Astrocyte (in vitro differentiated cells and primary cell): Measurements from ENCODE around the gene ZNF346. TPM values are rescaled to one million over a fixed set of nuclear protein-coding genes. Genes with fewer than 3 reads are reported as not detected.

Experiments used
- DNase-seq: peaks from one replicate; pipeline ENCODE4 v3.0.0-alpha.2; 2010; ENCODE audit warnings: low read depth
- FAIRE-seq: peaks from 2 replicates; lab custom pipeline; 2011; peaks lifted over from hg19 to GRCh38; lab: Jason Lieb, UNC
- H2AFZ ChIP-seq: 2 replicates; pipeline ENCODE4 v1.6.0; 2012; ENCODE audit warnings: low read depth, low read length, inconsistent platforms
- H3K27ac ChIP-seq: 2 replicates; pipeline ENCODE4 v1.5.1; 2011; ENCODE audit warnings: low read depth, low read length, inconsistent platforms
- H3K27me3 ChIP-seq: 2 replicates; pipeline ENCODE4 v1.6.0; 2011; ENCODE audit warnings: low read length, inconsistent platforms; ENCODE audit not compliant: insufficient read depth
- H3K36me3 ChIP-seq: 2 replicates; pipeline ENCODE4 v1.5.1; 2011; ENCODE audit warnings: low read length, inconsistent platforms; ENCODE audit not compliant: insufficient read depth
- H3K4me1 ChIP-seq: 2 replicates; pipeline ENCODE4 v1.5.1; 2011; ENCODE audit warnings: low read length, inconsistent platforms; ENCODE audit not compliant: insufficient read depth
- H3K4me2 ChIP-seq: 2 replicates; pipeline ENCODE4 v1.6.0; 2012; ENCODE audit warnings: low read length, inconsistent platforms
- H3K4me3 ChIP-seq: 2 replicates; pipeline ENCODE4 v1.5.1; 2011; ENCODE audit warnings: low read depth, mild to moderate bottlenecking, low read length, inconsistent platforms; ENCODE audit not compliant: insufficient read depth
- H3K79me2 ChIP-seq: 2 replicates; pipeline ENCODE4 v1.6.0; 2012; ENCODE audit warnings: mild to moderate bottlenecking, low read length, inconsistent platforms; ENCODE audit not compliant: insufficient read depth
- H3K9ac ChIP-seq: 2 replicates; pipeline ENCODE4 v1.6.0; 2012; ENCODE audit warnings: mild to moderate bottlenecking, low read length, inconsistent platforms
- H3K9me3 ChIP-seq: 2 replicates; pipeline ENCODE4 v1.5.1; 2012; ENCODE audit warnings: low read depth, mild to moderate bottlenecking, low read length, inconsistent platforms; ENCODE audit not compliant: insufficient read depth
- H4K20me1 ChIP-seq: 2 replicates; pipeline ENCODE4 v1.6.0; 2012; ENCODE audit warnings: low read length, inconsistent platforms; ENCODE audit not compliant: insufficient read depth
- H3K27ac Mint-ChIP-seq: one replicate; pipeline ENCODE4 v1.8.0; 2021; ENCODE audit warnings: mild to moderate bottlenecking, mixed read lengths; ENCODE audit not compliant: unreplicated experiment
- H3K27me3 Mint-ChIP-seq: one replicate; pipeline ENCODE4 v1.8.0; 2021; ENCODE audit warnings: low read depth, mixed read lengths; ENCODE audit not compliant: unreplicated experiment
- H3K36me3 Mint-ChIP-seq: one replicate; pipeline ENCODE4 v1.8.0; 2021; ENCODE audit warnings: low read depth, mixed read lengths; ENCODE audit not compliant: unreplicated experiment
- H3K4me1 Mint-ChIP-seq: one replicate; pipeline ENCODE4 v1.8.0; 2021; ENCODE audit warnings: low read depth, mixed read lengths; ENCODE audit not compliant: unreplicated experiment
- H3K4me3 Mint-ChIP-seq: one replicate; pipeline ENCODE4 v1.8.0; 2021; ENCODE audit warnings: mild to moderate bottlenecking, moderate library complexity, mixed read lengths; ENCODE audit not compliant: unreplicated experiment
- H3K9me3 Mint-ChIP-seq: one replicate; pipeline ENCODE4 v1.8.0; 2021; ENCODE audit warnings: mild to moderate bottlenecking, mixed read lengths; ENCODE audit not compliant: unreplicated experiment
- CTCF ChIP-seq: IDR thresholded peaks from 2 replicates; pipeline ENCODE4 v1.5.1; 2011; ENCODE audit warnings: low read depth, mild to moderate bottlenecking, inconsistent platforms, low read length, moderate library complexity; ENCODE audit not compliant: insufficient read depth
- EZH2 ChIP-seq: IDR thresholded peaks from 2 replicates; pipeline ENCODE4 v1.6.1; 2012; ENCODE audit warnings: mild to moderate bottlenecking, low read length, inconsistent platforms; ENCODE audit not compliant: insufficient read depth
- total RNA-seq: library from RNA; stranded (reverse); gene quantifications from 2 replicates; pipeline ENCODE4 v1.2.1, GENCODE V29; 2021

The ZNF346 gene
- total RNA-seq, 1 donor from 2014 or later, result 13.8 TPM

GRCh38 chr5:177089825-177090641, 67.5 kb downstream of the ZNF346 start:
- no peak overlapping the region for H3K4me2 ChIP-seq
- H3K9me3 ChIP-seq, result no peaks in the 10 kb centered on the region
- H3K4me3 ChIP-seq, result no peak overlapping the region
- H3K36me3 Mint-ChIP-seq, result peaks cover 3% of the 10 kb centered on the region
- H3K27me3 ChIP-seq, result peaks cover 4% of the 10 kb centered on the region
- H4K20me1 ChIP-seq, result no peaks in the 10 kb centered on the region
- H2AFZ ChIP-seq, result no peak overlapping the region
- no peak for TF ChIP-seq CTCF
- TF ChIP-seq EZH2, result no peak
- no peak overlapping the region for H3K27ac Mint-ChIP-seq
- no peak overlapping the region for H3K27ac ChIP-seq
- FAIRE-seq (no peak), DNase-seq (no peak)
- no peaks in the 10 kb centered on the region for H3K79me2 ChIP-seq
- H3K9me3 Mint-ChIP-seq, result peaks cover 1% of the 10 kb centered on the region
- H3K4me1 Mint-ChIP-seq, result peaks cover 5% of the 10 kb centered on the region
- H3K4me1 ChIP-seq, result peaks cover 5% of the 10 kb centered on the region
- H3K36me3 ChIP-seq, result no peaks in the 10 kb centered on the region
- H3K9ac ChIP-seq, result no peak overlapping the region
- H3K4me3 Mint-ChIP-seq, result no peak overlapping the region
- H3K27me3 Mint-ChIP-seq, result peaks cover 24% of the 10 kb centered on the region

GRCh38 chr5:177090813-177091212, 68.3 kb downstream of the ZNF346 start:
- TF ChIP-seq EZH2 (no peak), CTCF (no peak)
- Histone ChIP-seq H3K9ac (no peak overlapping the region), H3K79me2 (no peaks in the 10 kb centered on the region), H3K36me3 (no peaks in the 10 kb centered on the region), H3K27ac (no peak overlapping the region), H3K4me2 (no peak overlapping the region), H3K9me3 (no peaks in the 10 kb centered on the region), H3K4me1 (peaks cover 5% of the 10 kb centered on the region), H2AFZ (no peak overlapping the region), H3K4me3 (no peak overlapping the region), H3K27me3 (no peaks in the 10 kb centered on the region), H4K20me1 (no peaks in the 10 kb centered on the region)
- Mint-ChIP-seq H3K4me1 (peaks cover 5% of the 10 kb centered on the region), H3K36me3 (peaks cover 3% of the 10 kb centered on the region), H3K9me3 (peaks cover 1% of the 10 kb centered on the region), H3K27ac (no peak overlapping the region), H3K4me3 (no peak overlapping the region), H3K27me3 (peaks cover 23% of the 10 kb centered on the region)
- DNase-seq, result no peak
- no peak for FAIRE-seq

GRCh38 chr5:177091232-177091631, 68.7 kb downstream of the ZNF346 start:
- Histone ChIP-seq H4K20me1 (no peaks in the 10 kb centered on the region), H3K79me2 (no peaks in the 10 kb centered on the region), H3K36me3 (no peaks in the 10 kb centered on the region), H3K4me2 (no peak overlapping the region), H3K9me3 (no peaks in the 10 kb centered on the region), H3K27me3 (no peaks in the 10 kb centered on the region), H3K4me3 (no peak overlapping the region), H3K9ac (no peak overlapping the region), H3K4me1 (peaks cover 5% of the 10 kb centered on the region), H2AFZ (no peak overlapping the region), H3K27ac (no peak overlapping the region)
- Mint-ChIP-seq H3K27ac (no peak overlapping the region), H3K36me3 (peaks cover 3% of the 10 kb centered on the region), H3K27me3 (peaks cover 23% of the 10 kb centered on the region), H3K9me3 (peaks cover 1% of the 10 kb centered on the region), H3K4me3 (no peak overlapping the region), H3K4me1 (peaks cover 5% of the 10 kb centered on the region)
- no peak for FAIRE-seq
- no peak for DNase-seq
- TF ChIP-seq EZH2 (no peak), CTCF (no peak)
